Mesenchymal stem cell (in vitro differentiated cells and primary cell): ENCODE data around the gene PHOSPHO1.
A peak's percentile ranks its signal among the peaks of the same experiment; 100 is the strongest.

Experiments
- DNase-seq: peaks from one replicate; pipeline ENCODE4 v3.0.0-alpha.2; 2013
- H2AFZ ChIP-seq: one replicate; pipeline ENCODE4 v1.6.1; 2013; ENCODE audit warnings: low read depth, mild to moderate bottlenecking, control low read depth, inconsistent platforms, low read length, moderate library complexity
- H2AK5ac ChIP-seq: 2 replicates; pipeline ENCODE4 v1.6.1; 2013; ENCODE audit warnings: low read length, moderate library complexity, mild to moderate bottlenecking, inconsistent platforms; ENCODE audit not compliant: severe bottlenecking
- H2BK120ac ChIP-seq: one replicate; pipeline ENCODE4 v1.6.1; 2013; ENCODE audit warnings: low read depth, mild to moderate bottlenecking, inconsistent platforms, low read length, moderate library complexity
- H2BK12ac ChIP-seq, 2 experiments: one replicate each; pipeline ENCODE4 v1.6.1; 2013; ENCODE audit warnings: inconsistent platforms in 2 of 2, low read length in 2 of 2, mild to moderate bottlenecking in 2 of 2, moderate library complexity in 2 of 2, control low read depth in 1 of 2
- H2BK15ac ChIP-seq: one replicate; pipeline ENCODE4 v1.6.1; 2013; ENCODE audit warnings: mild to moderate bottlenecking, low read depth, inconsistent platforms; ENCODE audit not compliant: poor library complexity, severe bottlenecking
- H2BK5ac ChIP-seq: 2 replicates; pipeline ENCODE4 v1.6.1; 2013; ENCODE audit warnings: low read depth, mild to moderate bottlenecking, low read length, control low read depth, inconsistent platforms; ENCODE audit not compliant: poor library complexity, severe bottlenecking
- H3K14ac ChIP-seq, 2 experiments: one replicate each; pipeline ENCODE4 v1.6.1; 2013; ENCODE audit warnings: inconsistent platforms in 2 of 2, low read length in 2 of 2, control low read depth in 1 of 2, mild to moderate bottlenecking in 1 of 2, moderate library complexity in 1 of 2
- H3K18ac ChIP-seq, 2 experiments: one replicate each; pipeline ENCODE4 v1.6.1; 2013; ENCODE audit warnings: inconsistent platforms in 2 of 2, low read length in 2 of 2, control low read depth in 1 of 2, low read depth in 1 of 2, mild to moderate bottlenecking in 1 of 2
- H3K23ac ChIP-seq, 2 experiments: one replicate each; pipeline ENCODE4 v1.6.1; 2013; ENCODE audit warnings: inconsistent platforms in 2 of 2, low read length in 2 of 2, mild to moderate bottlenecking in 2 of 2, moderate library complexity in 2 of 2, control low read depth in 1 of 2
- H3K27ac ChIP-seq: 2 replicates; pipeline ENCODE4 v1.5.1; 2013; ENCODE audit warnings: mild to moderate bottlenecking, moderate library complexity, low read length, control low read depth, inconsistent platforms; ENCODE audit not compliant: poor library complexity, severe bottlenecking
- H3K27me3 ChIP-seq, 2 experiments: 2 replicates each; pipeline versions ENCODE4 v1.6.1 to v1.7.0; 2013; ENCODE audit warnings: low read length in 2 of 2, mild to moderate bottlenecking in 2 of 2, moderate library complexity in 2 of 2, control low read depth in 1 of 2, inconsistent platforms in 1 of 2; ENCODE audit not compliant: control insufficient read depth in 1 of 2, insufficient read depth in 1 of 2
- H3K36me3 ChIP-seq, 2 experiments: 2 replicates each; pipeline versions ENCODE4 v1.6.1 to v1.7.0; 2013; ENCODE audit warnings: low read length in 2 of 2, control low read depth in 1 of 2, inconsistent platforms in 1 of 2, low read depth in 1 of 2, mild to moderate bottlenecking in 1 of 2; ENCODE audit not compliant: insufficient read depth in 2 of 2, control insufficient read depth in 1 of 2
- H3K4ac ChIP-seq, 2 experiments: one replicate each; pipeline ENCODE4 v1.6.1; 2013; ENCODE audit warnings: inconsistent platforms in 2 of 2, low read length in 2 of 2, mild to moderate bottlenecking in 2 of 2, moderate library complexity in 2 of 2, control low read depth in 1 of 2, low read depth in 1 of 2
- H3K4me1 ChIP-seq: 2 replicates; pipeline ENCODE4 v1.6.1; 2013; ENCODE audit warnings: low read depth, low read length, control low read depth; ENCODE audit not compliant: control insufficient read depth, insufficient read depth
- H3K4me2 ChIP-seq: 2 replicates; pipeline ENCODE4 v1.6.1; 2013; ENCODE audit warnings: low read length, mild to moderate bottlenecking, inconsistent platforms; ENCODE audit not compliant: poor library complexity, severe bottlenecking
- H3K4me3 ChIP-seq, 2 experiments: 2 replicates each; pipeline versions ENCODE4 v1.5.1 to v1.7.0; 2013; ENCODE audit warnings: low read length in 2 of 2, mild to moderate bottlenecking in 2 of 2, control low read depth in 1 of 2, low read depth in 1 of 2; ENCODE audit not compliant: insufficient read depth in 1 of 2
- H3K79me1 ChIP-seq: replicated peaks from 2 replicates; pipeline ENCODE4 v1.6.1; 2013; ENCODE audit warnings: mild to moderate bottlenecking, control low read depth, low read length, inconsistent platforms; ENCODE audit not compliant: poor library complexity, severe bottlenecking
- H3K9ac ChIP-seq: 2 replicates; pipeline ENCODE4 v1.7.0; 2013; ENCODE audit warnings: mild to moderate bottlenecking, low read length, moderate library complexity
- H3K9me3 ChIP-seq: 2 replicates; pipeline ENCODE4 v1.7.0; 2013; ENCODE audit warnings: mild to moderate bottlenecking, low read length; ENCODE audit not compliant: control insufficient read depth
- H4K8ac ChIP-seq: one replicate; pipeline ENCODE4 v1.6.1; 2013; ENCODE audit warnings: inconsistent platforms, mild to moderate bottlenecking, low read length, moderate library complexity
- H4K91ac ChIP-seq: one replicate; pipeline ENCODE4 v1.6.1; 2013; ENCODE audit warnings: mild to moderate bottlenecking, low read length, inconsistent platforms
- WGBS: methylation state at CpG from one replicate; pipeline ENCODE4 v1.1.7; 2013; ENCODE audit warnings: mixed read lengths; 5-methylcytosine and 5-hydroxymethylcytosine counted together

The PHOSPHO1 gene

GRCh38 chr17:49210158-49211029 is 20.2 kb downstream of the PHOSPHO1 start, which contains the start of the genes ABI3 and GNGT2:
ABI3 (plus strand) TSS chr17:49210707; CDS start chr17:49210725, 18 bp downstream.
GNGT2 (minus strand) TSS chr17:49210574; CDS start chr17:49207422, 3,152 bp downstream.
- Histone ChIP-seq H2AK5ac (peak within 1 kb of the TSS; percentile 73), H3K79me1 (peaks cover 2% of the 10 kb centered on the region), H3K9ac (peak within 1 kb of the TSS; percentile 10), H3K27me3 (peaks cover 0 to 60% of the 10 kb centered on the region in 2 experiments), H2BK5ac (peak within 1 kb of the TSS; percentile 51), H3K4me1 (peaks cover 20% of the 10 kb centered on the region), H3K27ac (no peak within 1 kb of the TSS), H4K8ac (peak within 1 kb of the TSS; percentile 97), H3K9me3 (no peaks in the 10 kb centered on the region), H2AFZ (peak within 1 kb of the TSS; percentile 44), H3K4ac (peak within 1 kb of the TSS; percentile 67 to 76), H3K4me3 (peak within 1 kb of the TSS; percentile 3 to 23), H2BK15ac (peak within 1 kb of the TSS; percentile 70), H3K14ac (peak within 1 kb of the TSS in 1 of 2 experiments; percentile 9), H3K23ac (no peak within 1 kb of the TSS), H3K36me3 (no peaks in the 10 kb centered on the region), H3K4me2 (peak within 1 kb of the TSS; percentile 75), H2BK12ac (peak within 1 kb of the TSS; percentile 55 to 70), H4K91ac (peak within 1 kb of the TSS; percentile 88), H3K18ac (peak within 1 kb of the TSS; percentile 12 to 93), H2BK120ac (peak within 1 kb of the TSS; percentile 50)
- 30% methylated on average over 22 of the region's 22 CpGs for whole genome bisulfite sequencing
- peak; percentile 83 for DNase-seq

GRCh38 chr17:49209061-49209571 is 21.5 kb downstream of the PHOSPHO1 start:
- Histone ChIP-seq H3K4ac (no peak overlapping the region), H4K8ac (no peak overlapping the region), H2BK15ac (no peak overlapping the region), H3K4me1 (peaks cover 20% of the 10 kb centered on the region), H3K14ac (no peak overlapping the region), H3K9me3 (no peaks in the 10 kb centered on the region), H3K27me3 (peaks cover 0 to 60% of the 10 kb centered on the region in 2 experiments), H3K23ac (no peak overlapping the region), H3K4me2 (no peak overlapping the region), H3K79me1 (peaks cover 2% of the 10 kb centered on the region), H2BK12ac (peak overlapping the region in 1 of 2 experiments; percentile 55), H3K27ac (no peak overlapping the region), H2BK120ac (no peak overlapping the region), H3K18ac (no peak overlapping the region), H2AFZ (no peak overlapping the region), H2BK5ac (no peak overlapping the region), H3K4me3 (no peak overlapping the region), H3K9ac (no peak overlapping the region), H3K36me3 (no peaks in the 10 kb centered on the region), H4K91ac (no peak overlapping the region), H2AK5ac (peak overlapping the region; percentile 11)
- WGBS = 90% methylated on average over 10 of the region's 10 CpGs
- DNase-seq = no peak

GRCh38 chr17:49204516-49204915 is 26.1 kb downstream of the PHOSPHO1 start:
- H3K4ac ChIP-seq = no peak overlapping the region
- H3K18ac ChIP-seq = no peak overlapping the region
- H3K4me1 ChIP-seq = peaks cover 4% of the 10 kb centered on the region
- no peak overlapping the region for H3K27ac ChIP-seq
- H3K23ac ChIP-seq = no peak overlapping the region
- no peak overlapping the region for H2BK12ac ChIP-seq
- no peak overlapping the region for H2BK5ac ChIP-seq
- H2AK5ac ChIP-seq = no peak overlapping the region
- no peak overlapping the region for H4K8ac ChIP-seq
- no peak overlapping the region for H3K9ac ChIP-seq
- peaks cover 0 to 32% of the 10 kb centered on the region in 2 experiments for H3K27me3 ChIP-seq
- H2AFZ ChIP-seq = no peak overlapping the region
- no peak overlapping the region for H3K4me2 ChIP-seq
- no peaks in the 10 kb centered on the region for H3K9me3 ChIP-seq
- DNase-seq = no peak
- no peak overlapping the region for H2BK15ac ChIP-seq
- H4K91ac ChIP-seq = no peak overlapping the region
- H3K4me3 ChIP-seq = no peak overlapping the region
- H3K36me3 ChIP-seq = no peaks in the 10 kb centered on the region
- no peaks in the 10 kb centered on the region for H3K79me1 ChIP-seq
- WGBS = 92% methylated on average over 2 of the region's 2 CpGs
- no peak overlapping the region for H2BK120ac ChIP-seq
- no peak overlapping the region for H3K14ac ChIP-seq

GRCh38 chr17:49203796-49204195 is 26.8 kb downstream of the PHOSPHO1 start:
- H2AFZ ChIP-seq = no peak overlapping the region
- no peak overlapping the region for H3K4ac ChIP-seq
- no peaks in the 10 kb centered on the region for H3K79me1 ChIP-seq
- no peaks in the 10 kb centered on the region for H3K36me3 ChIP-seq
- H3K27ac ChIP-seq = no peak overlapping the region
- no peak overlapping the region for H3K4me2 ChIP-seq
- no peak overlapping the region for H4K8ac ChIP-seq
- no peak overlapping the region for H3K9ac ChIP-seq
- no peak overlapping the region for H2BK15ac ChIP-seq
- H3K18ac ChIP-seq = no peak overlapping the region
- no peak overlapping the region for H2BK120ac ChIP-seq
- WGBS = 89% methylated on average over 2 of the region's 2 CpGs
- no peak overlapping the region for H3K4me3 ChIP-seq
- no peak overlapping the region for H3K14ac ChIP-seq
- H3K23ac ChIP-seq = no peak overlapping the region
- DNase-seq = no peak
- H3K4me1 ChIP-seq = no peaks in the 10 kb centered on the region
- no peaks in the 10 kb centered on the region for H3K9me3 ChIP-seq
- no peak overlapping the region for H2BK5ac ChIP-seq
- H4K91ac ChIP-seq = no peak overlapping the region
- no peak overlapping the region for H2BK12ac ChIP-seq
- H3K27me3 ChIP-seq = peaks cover 0 to 24% of the 10 kb centered on the region in 2 experiments
- H2AK5ac ChIP-seq = no peak overlapping the region
